ENCODE measurements around the gene CTSS.
"Not testable (repeated sequence)": the region's sequence is repeated elsewhere in the genome, so short reads cannot be mapped to it uniquely, and the experiment has no call there.

Gene CTSS

DNA sequence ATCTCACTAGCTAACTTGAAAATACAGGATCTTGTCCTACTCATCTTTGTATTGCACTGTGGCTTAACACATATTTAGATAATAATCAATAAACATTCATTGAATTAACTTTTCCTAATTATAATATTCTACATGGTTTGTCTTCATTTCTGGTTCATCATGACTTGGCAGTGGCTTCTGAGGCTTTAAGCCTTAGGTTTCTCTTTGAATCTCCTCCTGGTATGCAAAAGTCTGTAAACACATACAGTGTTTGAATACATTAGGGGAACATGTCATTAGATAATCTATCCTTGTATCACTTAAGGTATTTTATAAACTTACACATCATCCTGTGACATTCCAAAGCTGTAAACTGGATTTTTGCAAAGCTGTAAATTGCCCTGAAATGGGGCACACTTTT is 21.9 kb upstream of the CTSS start:
- H3K27ac Mint-ChIP-seq = no peak overlapping the region
- H3K9me3 Mint-ChIP-seq = no peaks in the 10 kb centered on the region
- H3K4me1 Mint-ChIP-seq = no peaks in the 10 kb centered on the region
- H3K4me3 Mint-ChIP-seq = no peak overlapping the region
- peaks cover 4% of the 10 kb centered on the region for H3K27me3 Mint-ChIP-seq (ENCODE audit: low read depth)
- TF ChIP-seq, protein P1, sequence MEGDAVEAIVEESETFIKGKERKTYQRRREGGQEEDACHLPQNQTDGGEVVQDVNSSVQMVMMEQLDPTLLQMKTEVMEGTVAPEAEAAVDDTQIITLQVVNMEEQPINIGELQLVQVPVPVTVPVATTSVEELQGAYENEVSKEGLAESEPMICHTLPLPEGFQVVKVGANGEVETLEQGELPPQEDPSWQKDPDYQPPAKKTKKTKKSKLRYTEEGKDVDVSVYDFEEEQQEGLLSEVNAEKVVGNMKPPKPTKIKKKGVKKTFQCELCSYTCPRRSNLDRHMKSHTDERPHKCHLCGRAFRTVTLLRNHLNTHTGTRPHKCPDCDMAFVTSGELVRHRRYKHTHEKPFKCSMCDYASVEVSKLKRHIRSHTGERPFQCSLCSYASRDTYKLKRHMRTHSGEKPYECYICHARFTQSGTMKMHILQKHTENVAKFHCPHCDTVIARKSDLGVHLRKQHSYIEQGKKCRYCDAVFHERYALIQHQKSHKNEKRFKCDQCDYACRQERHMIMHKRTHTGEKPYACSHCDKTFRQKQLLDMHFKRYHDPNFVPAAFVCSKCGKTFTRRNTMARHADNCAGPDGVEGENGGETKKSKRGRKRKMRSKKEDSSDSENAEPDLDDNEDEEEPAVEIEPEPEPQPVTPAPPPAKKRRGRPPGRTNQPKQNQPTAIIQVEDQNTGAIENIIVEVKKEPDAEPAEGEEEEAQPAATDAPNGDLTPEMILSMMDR (IDR thresholded peaks at IDR 0.05; ENCODE audit: unreplicated experiment in 3 of 3) = no peak
- peaks cover 9% of the 10 kb centered on the region for H3K36me3 Mint-ChIP-seq (ENCODE audit: low read depth)

DNA sequence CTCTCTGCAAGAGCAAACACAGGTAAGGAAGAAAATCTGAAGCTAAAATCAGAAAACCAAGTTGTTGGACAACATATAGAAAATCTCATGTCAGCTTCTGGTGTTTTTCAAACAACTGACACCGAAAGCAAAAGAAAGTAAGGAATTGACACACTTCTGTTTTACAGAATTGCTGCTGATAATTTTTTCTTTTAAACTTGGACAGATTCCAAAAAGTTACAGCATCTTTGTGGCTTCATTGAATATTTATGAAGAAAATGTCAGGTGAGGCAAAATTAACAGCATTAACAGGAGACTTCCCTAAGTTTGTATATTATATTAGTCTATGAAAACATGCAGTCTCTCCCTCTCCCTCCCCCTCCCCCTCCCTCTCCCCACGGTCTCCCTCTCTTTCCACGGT is 14.9 kb upstream of the CTSS start:
- Mint-ChIP-seq H3K4me3 (no peak overlapping the region), H3K9me3 (peaks cover 4% of the 10 kb centered on the region), H3K27me3 (ENCODE audit: low read depth) (no peaks in the 10 kb centered on the region), H3K27ac (no peak overlapping the region), H3K36me3 (ENCODE audit: low read depth) (peaks cover 8% of the 10 kb centered on the region), H3K4me1 (no peaks in the 10 kb centered on the region)
- TF ChIP-seq, protein P1 (IDR thresholded peaks at IDR 0.05; ENCODE audit: unreplicated experiment in 3 of 3) = no peak

- H3K9me3 Mint-ChIP-seq = peaks cover 4% of the 10 kb centered on the region
- H3K27ac Mint-ChIP-seq = no peak overlapping the region
Measured at GRCh38 chr1:150778409-150778808, 12.8 kb upstream of the CTSS start.

DNA sequence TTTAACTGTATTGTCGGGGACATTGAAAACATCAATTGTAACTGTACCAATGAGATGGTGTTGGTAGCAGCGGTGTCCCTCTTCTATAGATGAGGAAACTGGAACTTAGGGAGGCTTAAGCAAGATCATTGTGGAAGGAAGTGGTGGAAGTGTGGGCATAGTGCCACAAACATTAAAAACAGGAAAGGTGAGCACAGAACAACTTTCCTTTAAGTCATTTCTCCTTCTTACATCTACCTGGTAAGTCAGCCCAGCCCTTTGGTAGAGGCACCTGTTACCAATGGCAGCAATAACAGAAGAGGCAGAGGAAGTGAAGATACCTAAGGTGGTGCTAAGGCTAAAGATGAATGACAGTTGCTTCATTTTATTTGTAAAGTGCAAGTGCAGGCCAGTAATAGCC is 12.0 kb upstream of the CTSS start:
- Mint-ChIP-seq H3K27me3 (ENCODE audit: low read depth) (no peaks in the 10 kb centered on the region), H3K27ac (no peak overlapping the region), H3K4me1 (no peaks in the 10 kb centered on the region), H3K36me3 (ENCODE audit: low read depth) (peaks cover 5% of the 10 kb centered on the region), H3K9me3 (peaks cover 4% of the 10 kb centered on the region), H3K4me3 (no peak overlapping the region)
- TF ChIP-seq, protein P1 (IDR thresholded peaks at IDR 0.05; ENCODE audit: unreplicated experiment in 3 of 3) = no peak

More at GRCh38 chr1:150778409-150778808, 12.8 kb upstream of the CTSS start:
- Mint-ChIP-seq H3K36me3 (ENCODE audit: low read depth) (peaks cover 8% of the 10 kb centered on the region), H3K4me1 (no peaks in the 10 kb centered on the region), H3K4me3 (no peak overlapping the region), H3K27me3 (ENCODE audit: low read depth) (no peaks in the 10 kb centered on the region)
- TF ChIP-seq, protein P1 (IDR thresholded peaks at IDR 0.05; ENCODE audit: unreplicated experiment in 3 of 3) = no peak

DNA sequence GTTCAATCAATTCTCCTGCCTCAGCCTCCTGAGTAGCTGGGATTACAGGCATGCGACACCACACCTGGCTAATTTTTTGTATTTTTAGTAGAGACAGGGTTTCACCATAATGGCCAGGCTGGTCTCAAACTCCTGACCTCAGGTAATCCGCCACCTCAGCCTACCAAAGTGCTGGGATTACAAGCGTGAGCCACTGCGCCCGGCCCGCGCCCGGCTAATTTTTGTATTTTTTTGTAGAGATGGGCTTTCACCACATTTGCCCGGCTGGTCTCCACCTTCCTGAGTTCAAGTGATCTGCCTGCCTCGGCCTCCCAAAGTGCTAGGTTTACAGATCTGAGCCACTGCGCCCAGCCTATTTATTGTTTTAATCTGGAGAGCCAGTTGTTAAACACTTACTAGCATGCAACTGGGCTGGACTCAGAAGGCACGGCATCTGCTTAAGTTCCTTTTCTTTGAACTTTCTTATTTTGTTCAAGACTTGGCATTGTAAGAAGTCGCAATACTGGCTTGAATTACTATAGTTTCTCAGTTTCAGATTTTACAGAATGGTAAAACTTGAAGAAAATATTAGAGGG is 10.4 kb upstream of the CTSS start:
- H3K4me3 Mint-ChIP-seq; H3K27me3 Mint-ChIP-seq (ENCODE audit: low read depth); H3K36me3 Mint-ChIP-seq (ENCODE audit: low read depth); H3K27ac Mint-ChIP-seq; H3K4me1 Mint-ChIP-seq; H3K9me3 Mint-ChIP-seq: not testable (repeated sequence)

GRCh38 chr1:150775276-150775675 is 9.7 kb upstream of the CTSS start:
- H3K4me1 Mint-ChIP-seq = no peaks in the 10 kb centered on the region
- peaks cover 2% of the 10 kb centered on the region for H3K36me3 Mint-ChIP-seq (ENCODE audit: low read depth)
- H3K27ac Mint-ChIP-seq = no peak overlapping the region
- peaks cover 2% of the 10 kb centered on the region for H3K9me3 Mint-ChIP-seq
- no peak overlapping the region for H3K4me3 Mint-ChIP-seq
- H3K27me3 Mint-ChIP-seq (ENCODE audit: low read depth) = no peaks in the 10 kb centered on the region
- TF ChIP-seq, protein P1 (IDR thresholded peaks at IDR 0.05; ENCODE audit: unreplicated experiment in 3 of 3) = no peak
